ENCODE measurements around the gene CTNNB1. TPM values are rescaled to one million over a fixed set of nuclear protein-coding genes. Genes with fewer than 3 reads are reported as not detected.

The CTNNB1 gene
- total and polyA plus RNA-seq, 2 experiments from 2014 or later: 89.4 to 566 TPM

Small RNA genes within 50 kb of the gene (small RNA-seq; reads per million reads assigned to genes)
- gene MRPS31P1 (ENCODE audit: low replicate concordance): not detected
